GM19467 (cell line): Measurements from ENCODE around the gene CD244.

Experiments
- ATAC-seq: cut with Tn5 transposase; IDR thresholded peaks from one replicate; pipeline ENCODE4 v1.9.1; 2021; ENCODE audit warnings: mild to moderate bottlenecking, moderate library complexity; ENCODE audit not compliant: unreplicated experiment

CD244 gene

GRCh38 chr1:160850993-160851392 is 11.7 kb downstream of the CD244 start:
- ATAC-seq, result no peak

GRCh38 chr1:160850541-160850940 is 12.1 kb downstream of the CD244 start:
- no peak for ATAC-seq

GRCh38 chr1:160846281-160846680 is 16.4 kb downstream of the CD244 start:
- no peak for ATAC-seq

GRCh38 chr1:160844447-160845232 is 18.0 kb downstream of the CD244 start:
- ATAC-seq, result no peak

- ATAC-seq, result no peak
Observed at GRCh38 chr1:160841079-160841478, 21.6 kb downstream of the CD244 start.

GRCh38 chr1:160839746-160840145 is 22.9 kb downstream of the CD244 start:
- ATAC-seq, result no peak

- no peak for ATAC-seq
Observed at GRCh38 chr1:160838888-160839287, 23.8 kb downstream of the CD244 start.

- ATAC-seq, result peak; percentile 58
Observed at GRCh38 chr1:160837558-160838205, 25.0 kb downstream of the CD244 start.

- ATAC-seq, result no peak
Observed at GRCh38 chr1:160836981-160837557, 25.6 kb downstream of the CD244 start.

- ATAC-seq, result no peak
Observed at GRCh38 chr1:160836561-160836960, 26.1 kb downstream of the CD244 start.

- ATAC-seq, result no peak
Observed at GRCh38 chr1:160835751-160836150, 26.9 kb downstream of the CD244 start.

GRCh38 chr1:160834945-160835565 is 27.6 kb downstream of the CD244 start:
- no peak for ATAC-seq

GRCh38 chr1:160830321-160831153 is 32.1 kb downstream of the CD244 start:
- no peak for ATAC-seq

GRCh38 chr1:160829766-160830165 is 32.9 kb downstream of the CD244 start:
- no peak for ATAC-seq

GRCh38 chr1:160827418-160827817 is 35.3 kb downstream of the CD244 start:
- ATAC-seq, result no peak

GRCh38 chr1:160826546-160826945 is 36.1 kb downstream of the CD244 start:
- no peak for ATAC-seq

- ATAC-seq, result no peak
Observed at GRCh38 chr1:160823296-160823695, 39.4 kb downstream of the CD244 start.

GRCh38 chr1:160821627-160822026 is 41.1 kb downstream of the CD244 start:
- no peak for ATAC-seq

- ATAC-seq, result no peak
Observed at GRCh38 chr1:160819186-160819585, 43.5 kb downstream of the CD244 start.

GRCh38 chr1:160818207-160818937 is 44.3 kb downstream of the CD244 start:
- no peak for ATAC-seq
